ENCODE measurements around the gene CTF1. TPM values are rescaled to one million over a fixed set of nuclear protein-coding genes. Genes with fewer than 3 reads are reported as not detected.

CTF1 gene
- total and polyA plus RNA-seq, 4 donors: 0.19 to 0.75 (median 0.35) TPM; not detected in 1

GRCh38 chr16:30902029-30902972 lies 5.9 kb downstream of the CTF1 start:
- Histone ChIP-seq H3K27me3 (ENCODE audit: control insufficient read depth in 4 of 4, insufficient read depth in 4 of 4, low read length in 3 of 4) (no peaks in the 10 kb centered on the region), H3K36me3 (ENCODE audit: control insufficient read depth in 4 of 4, insufficient read depth in 3 of 4, low read depth in 1 of 4, low read length in 3 of 4) (no peaks in the 10 kb centered on the region), H3K9me3 (ENCODE audit: control insufficient read depth in 4 of 4, low read length in 3 of 4) (no peaks in the 10 kb centered on the region), H3K9ac (ENCODE audit: low read depth in 1 of 2, low read length in 2 of 2) (peak overlapping the region in 1 of 2 donors; percentile 82), H3K4me1 (ENCODE audit: control insufficient read depth in 4 of 4, insufficient read depth in 4 of 4, low read length in 3 of 4) (peaks cover 0 to 19% (median 7%) of the 10 kb centered on the region in 4 donors), H3K27ac (ENCODE audit: low read depth in 1 of 2, low read length in 2 of 2) (peak overlapping the region; percentile 83), H3K4me3 (ENCODE audit: low read depth in 1 of 3, low read length in 3 of 3) (peak overlapping the region; percentile 45 to 86 (median 64))
- WGBS: 9% methylated on average over 99 of the region's 99 CpGs
- TF ChIP-seq FOXA1 (IDR thresholded peaks at IDR 0.05) (no peak), CTCF (IDR thresholded peaks at IDR 0.05; ENCODE audit: low read depth, low read length, missing input control) (peak; percentile 60)
- DNase-seq (ENCODE audit: low spot score): peak; percentile 79

- Histone ChIP-seq H3K27me3 (ENCODE audit: control insufficient read depth in 4 of 4, insufficient read depth in 4 of 4, low read length in 3 of 4) (no peaks in the 10 kb centered on the region), H3K27ac (ENCODE audit: low read depth in 1 of 2, low read length in 2 of 2) (peak overlapping the region in 1 of 2 donors; percentile 83), H3K4me3 (ENCODE audit: low read depth in 1 of 3, low read length in 3 of 3) (no peak overlapping the region), H3K4me1 (ENCODE audit: control insufficient read depth in 4 of 4, insufficient read depth in 4 of 4, low read length in 3 of 4) (peaks cover 0 to 19% (median 6%) of the 10 kb centered on the region in 4 donors), H3K9ac (ENCODE audit: low read depth in 1 of 2, low read length in 2 of 2) (no peak overlapping the region), H3K9me3 (ENCODE audit: control insufficient read depth in 4 of 4, low read length in 3 of 4) (no peaks in the 10 kb centered on the region), H3K36me3 (ENCODE audit: control insufficient read depth in 4 of 4, insufficient read depth in 3 of 4, low read depth in 1 of 4, low read length in 3 of 4) (no peaks in the 10 kb centered on the region)
- TF ChIP-seq RAD21 (IDR thresholded peaks at IDR 0.05): no peak
- TF ChIP-seq HNF4A (conservative IDR thresholded peaks at IDR 0.05): no peak
- no peak for TF ChIP-seq TAF1 (conservative IDR thresholded peaks at IDR 0.05)
- TF ChIP-seq ZBTB33 (IDR thresholded peaks at IDR 0.05): no peak
- no peak for TF ChIP-seq MAX (IDR thresholded peaks at IDR 0.05)
- no peak for TF ChIP-seq HNF4G (IDR thresholded peaks at IDR 0.05)
- TF ChIP-seq GABPA (IDR thresholded peaks at IDR 0.05 in 1 of 2, conservative IDR thresholded peaks at IDR 0.05 in 1 of 2): no peak
- no peak for TF ChIP-seq JUND (IDR thresholded peaks at IDR 0.05)
- TF ChIP-seq FOXA1 (IDR thresholded peaks at IDR 0.05): no peak
- no peak for TF ChIP-seq RXRA (IDR thresholded peaks at IDR 0.05)
- no peak for TF ChIP-seq YY1 (IDR thresholded peaks at IDR 0.05)
- TF ChIP-seq SP1 (IDR thresholded peaks at IDR 0.05): no peak
- TF ChIP-seq FOXA2 (IDR thresholded peaks at IDR 0.05): no peak
- TF ChIP-seq REST (IDR thresholded peaks at IDR 0.05): no peak
- 78% methylated on average over 4 of the region's 4 CpGs for WGBS
- no peak for DNase-seq (ENCODE audit: low spot score)
These were observed 6.6 kb downstream of the CTF1 start for GRCh38 chr16:30903002-30903401.
